ENCODE results near the gene TRPC6. TPM values are rescaled to one million over a fixed set of nuclear protein-coding genes. Genes with fewer than 3 reads are reported as not detected.
"Not testable (repeated sequence)": the region's sequence is repeated elsewhere in the genome, so short reads cannot be mapped to it uniquely, and the experiment has no call there.

The TRPC6 gene
- polyA plus RNA-seq, 12 donors = 8.4 to 39.2 (median 18.2) TPM; not detected in 1

GRCh38 chr11:101523634-101524260, 60.1 kb downstream of the TRPC6 start:
- DNase-seq = no peak

- no peak for DNase-seq
Observed at GRCh38 chr11:101523193-101523592, 60.6 kb downstream of the TRPC6 start.

- DNase-seq = no peak
Observed at GRCh38 chr11:101521821-101522220, 62.0 kb downstream of the TRPC6 start.

GRCh38 chr11:101516546-101516945, 67.3 kb downstream of the TRPC6 start:
- no peak for DNase-seq

GRCh38 chr11:101511065-101511464, 72.7 kb downstream of the TRPC6 start:
- DNase-seq = no peak

GRCh38 chr11:101510591-101510990, 73.2 kb downstream of the TRPC6 start:
- DNase-seq = no peak

GRCh38 chr11:101509922-101510321, 73.9 kb downstream of the TRPC6 start:
- DNase-seq = no peak

- DNase-seq = no peak
Observed at GRCh38 chr11:101508370-101508769, 75.4 kb downstream of the TRPC6 start.

GRCh38 chr11:101498891-101499290, 84.9 kb downstream of the TRPC6 start:
- DNase-seq = peak; percentile 50

- DNase-seq = no peak
Observed at GRCh38 chr11:101497291-101497690, 86.5 kb downstream of the TRPC6 start.

GRCh38 chr11:101487775-101488174, 96.0 kb downstream of the TRPC6 start:
- DNase-seq = no peak

- no peak for DNase-seq
Observed at GRCh38 chr11:101482556-101483124, 101.2 kb downstream of the TRPC6 start.

GRCh38 chr11:101478587-101479369, 105.0 kb downstream of the TRPC6 start:
- DNase-seq = no peak

GRCh38 chr11:101477926-101478325, 105.9 kb downstream of the TRPC6 start:
- DNase-seq = no peak

- no peak for DNase-seq
Observed at GRCh38 chr11:101476191-101476590, 107.6 kb downstream of the TRPC6 start.

GRCh38 chr11:101475699-101476098, 108.1 kb downstream of the TRPC6 start:
- no peak for DNase-seq

GRCh38 chr11:101474666-101475065, 109.1 kb downstream of the TRPC6 start:
- no peak for DNase-seq

GRCh38 chr11:101470881-101471520, 112.8 kb downstream of the TRPC6 start:
- no peak for DNase-seq

- no peak for DNase-seq
Observed at GRCh38 chr11:101470419-101470818, 113.4 kb downstream of the TRPC6 start.

- no peak for DNase-seq
Observed at GRCh38 chr11:101466352-101466751, 117.5 kb downstream of the TRPC6 start.

GRCh38 chr11:101464388-101464787, 119.4 kb downstream of the TRPC6 start:
- DNase-seq = not testable (repeated sequence)

GRCh38 chr11:101459020-101459419, 124.8 kb downstream of the TRPC6 start:
- no peak for DNase-seq

GRCh38 chr11:101458161-101458560, 125.6 kb downstream of the TRPC6 start:
- no peak for DNase-seq
